ENCODE measurements around the gene PLXNC1.

The PLXNC1 gene

GRCh38 chr12:94203181-94203546 is 54.8 kb downstream of the PLXNC1 start:
- Histone ChIP-seq H3K4me1 (peaks cover 0 to 13% (median 6%) of the 10 kb centered on the region in 4 donors), H3K27ac (no peak overlapping the region), H3K27me3 (no peaks in the 10 kb centered on the region), H3K36me3 (no peaks in the 10 kb centered on the region), H3K9me3 (no peaks in the 10 kb centered on the region), H3K4me3 (no peak overlapping the region)
- no peak for DNase-seq
- no peak for TF ChIP-seq CTCF (IDR thresholded peaks at IDR 0.05)
- intact Hi-C loops (cut with DNase I; ENCODE audit: low total_unique reads) = no loop called here

- Histone ChIP-seq H3K4me3 (no peak overlapping the region), H3K36me3 (no peaks in the 10 kb centered on the region), H3K9me3 (no peaks in the 10 kb centered on the region), H3K27me3 (no peaks in the 10 kb centered on the region), H3K27ac (no peak overlapping the region), H3K4me1 (peaks cover 0 to 14% (median 12%) of the 10 kb centered on the region in 4 donors)
- DNase-seq = no peak
- intact Hi-C loops (cut with DNase I; ENCODE audit: low total_unique reads) = no loop called here
- no peak for TF ChIP-seq CTCF (IDR thresholded peaks at IDR 0.05)
These were observed 55.4 kb downstream of the PLXNC1 start for GRCh38 chr12:94203796-94204195.

- TF ChIP-seq CTCF (IDR thresholded peaks at IDR 0.05) = no peak
- DNase-seq = no peak
- no peak overlapping the region for H3K27ac ChIP-seq
- no peak overlapping the region for H3K4me3 ChIP-seq
- H3K27me3 ChIP-seq = no peaks in the 10 kb centered on the region
- H3K4me1 ChIP-seq = peaks cover 0 to 15% (median 12%) of the 10 kb centered on the region in 4 donors
- no peaks in the 10 kb centered on the region for H3K36me3 ChIP-seq
- intact Hi-C loops (cut with DNase I; ENCODE audit: low total_unique reads) = no loop called here
- H3K9me3 ChIP-seq = no peaks in the 10 kb centered on the region
These were observed 56.3 kb downstream of the PLXNC1 start for GRCh38 chr12:94204499-94205247.

GRCh38 chr12:94205822-94206221 is 57.4 kb downstream of the PLXNC1 start:
- H3K27me3 ChIP-seq = no peaks in the 10 kb centered on the region
- intact Hi-C loops (cut with DNase I; ENCODE audit: low total_unique reads) = no loop called here
- no peak overlapping the region for H3K4me3 ChIP-seq
- DNase-seq = no peak
- no peak overlapping the region for H3K27ac ChIP-seq
- no peaks in the 10 kb centered on the region for H3K9me3 ChIP-seq
- TF ChIP-seq CTCF (IDR thresholded peaks at IDR 0.05) = no peak
- peaks cover 0 to 15% (median 12%) of the 10 kb centered on the region in 4 donors for H3K4me1 ChIP-seq
- no peaks in the 10 kb centered on the region for H3K36me3 ChIP-seq

GRCh38 chr12:94206886-94207285 is 58.5 kb downstream of the PLXNC1 start:
- Histone ChIP-seq H3K4me3 (no peak overlapping the region), H3K27ac (no peak overlapping the region), H3K27me3 (no peaks in the 10 kb centered on the region), H3K4me1 (peaks cover 0 to 15% (median 12%) of the 10 kb centered on the region in 4 donors), H3K9me3 (no peaks in the 10 kb centered on the region), H3K36me3 (no peaks in the 10 kb centered on the region)
- intact Hi-C loops (cut with DNase I; ENCODE audit: low total_unique reads) = no loop called here
- TF ChIP-seq CTCF (IDR thresholded peaks at IDR 0.05) = no peak
- no peak for DNase-seq

Measured in tibial artery (tissue), 4 donors.